CD4-positive, alpha-beta T cell (primary cell): ENCODE results near the gene CXCL1. TPM values are rescaled to one million over a fixed set of nuclear protein-coding genes. Genes with fewer than 3 reads are reported as not detected.

Experiments
- ATAC-seq: fragments of 200-7000 bp; cut with Tn5 transposase; one replicate; pipeline ENCODE4 v1.10.0; 2022; ENCODE audit warnings: mild to moderate bottlenecking; ENCODE audit not compliant: poor library complexity
- CTCF ChIA-PET: fragments of 350-600 bp; sonication (Branson Sonifier 250); formaldehyde crosslinking; loops from one replicate; lab custom pipeline; 2021; ENCODE audit warnings: antibody characterized with exemption, inconsistent platforms; lab: Charles Lee
- POLR2A ChIA-PET: fragments of 350-600 bp; sonication (Branson Sonifier 250); formaldehyde crosslinking; loops from one replicate; lab custom pipeline; 2021; ENCODE audit warnings: antibody characterized with exemption, inconsistent platforms; lab: Charles Lee
- DNase-seq, 14 experiments: peaks; one replicate each; pipeline ENCODE4 v3.0.0-alpha.2; 2013 to 2020; ENCODE audit warnings: mixed read lengths in 2 of 14
- H3K27ac ChIP-seq, 2 donors: one replicate each; pipeline versions ENCODE4 v1.5.1 to v1.7.0; 2013; ENCODE audit warnings: low read length in 2 of 2, low read depth in 1 of 2, mild to moderate bottlenecking in 1 of 2
- H3K27me3 ChIP-seq, 2 experiments: 1 replicate in 1 of 2; 2 replicates in 1 of 2; pipeline versions ENCODE4 v1.6.1 to v1.7.0; 2013; ENCODE audit warnings: low read length in 2 of 2, control low read depth in 1 of 2, mild to moderate bottlenecking in 1 of 2, moderate library complexity in 1 of 2; ENCODE audit not compliant: insufficient read depth in 2 of 2, control insufficient read depth in 1 of 2
- H3K36me3 ChIP-seq: one replicate; pipeline ENCODE4 v1.6.1; 2013; ENCODE audit warnings: low read length, control low read depth; ENCODE audit not compliant: insufficient read depth
- H3K4me1 ChIP-seq: one replicate; pipeline ENCODE4 v1.6.1; 2013; ENCODE audit warnings: low read length, control low read depth; ENCODE audit not compliant: insufficient read depth
- H3K4me3 ChIP-seq: one replicate; pipeline ENCODE4 v1.5.1; 2013; ENCODE audit warnings: mild to moderate bottlenecking, low read length, moderate library complexity
- H3K9me3 ChIP-seq, 2 experiments: 1 replicate in 1 of 2; 2 replicates in 1 of 2; pipeline versions ENCODE4 v1.6.1 to v1.7.0; 2013; ENCODE audit warnings: low read length in 2 of 2, mild to moderate bottlenecking in 2 of 2, control low read depth in 1 of 2, moderate library complexity in 1 of 2; ENCODE audit not compliant: control insufficient read depth in 1 of 2, insufficient read depth in 1 of 2
- H3K27ac Mint-ChIP-seq: one replicate; pipeline ENCODE4 v1.8.0; 2020; ENCODE audit warnings: mixed read lengths
- H3K27me3 Mint-ChIP-seq: one replicate; pipeline ENCODE4 v1.8.0; 2021; ENCODE audit warnings: mixed read lengths
- H3K36me3 Mint-ChIP-seq: one replicate; pipeline ENCODE4 v1.8.0; 2021; ENCODE audit warnings: low read depth, mixed read lengths
- H3K4me1 Mint-ChIP-seq: one replicate; pipeline ENCODE4 v1.8.0; 2021; ENCODE audit warnings: low read depth, mixed read lengths
- H3K4me3 Mint-ChIP-seq: one replicate; pipeline ENCODE4 v1.8.0; 2020; ENCODE audit warnings: mild to moderate bottlenecking, mixed read lengths
- H3K9me3 Mint-ChIP-seq: one replicate; pipeline ENCODE4 v1.8.0; 2020; ENCODE audit warnings: mixed read lengths
- intact Hi-C, 2 experiments: fragments of 100-400 bp; cut with DNase I in 1 of 2; cut with micrococcal nuclease in 1 of 2; formaldehyde crosslinking; loops; one replicate each; pipeline versions ENCODE4 v1.15.1 to v1.9.0; 2023 to 2025; cut with DNase I, micrococcal nuclease
- total RNA-seq, 174 experiments: library from RNA in 2 of 174; stranded (reverse) in 2 of 174; gene quantifications; one replicate each; pipeline ENCODE4 v1.2.3 and lab custom pipeline; 2021 to 2026
- TF ChIP-seq, protein P1 (sequence below): fragments of 200-600 bp; IDR thresholded peaks from one replicate; pipeline ENCODE4 v1.8.0; 2022; ENCODE audit warnings: antibody characterized with exemption, mild to moderate bottlenecking

The CXCL1 gene
- total RNA-seq, 2 experiments from 2014 or later: not detected

DNA sequence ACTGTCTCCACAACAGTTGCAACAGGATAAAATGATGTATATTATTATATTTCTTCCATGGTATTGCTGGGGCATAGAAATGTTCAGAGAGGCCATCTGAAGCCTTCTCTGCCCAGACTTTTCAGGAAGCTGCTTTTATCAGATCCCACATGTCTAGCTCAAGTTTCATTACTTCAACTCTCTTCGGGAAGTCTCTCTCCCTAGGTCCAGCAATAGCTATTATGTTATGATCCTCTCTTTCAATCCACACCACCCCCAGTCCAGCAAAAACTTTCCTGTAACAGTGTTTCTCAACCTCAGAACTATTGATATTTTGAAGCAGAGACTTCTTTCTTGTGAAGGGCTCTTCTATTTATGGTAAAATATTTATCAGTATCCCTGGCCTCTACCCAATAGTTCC, 44.9 kb downstream of the CXCL1 start:
- no peak overlapping the region for H3K27ac ChIP-seq
- ChIA-PET CTCF (no interaction called here), POLR2A (no interaction called here)
- Mint-ChIP-seq H3K27ac (no peak overlapping the region), H3K9me3 (peaks cover 3% of the 10 kb centered on the region), H3K4me3 (no peak overlapping the region), H3K27me3 (no peaks in the 10 kb centered on the region), H3K36me3 (no peaks in the 10 kb centered on the region), H3K4me1 (no peaks in the 10 kb centered on the region)
- no peak overlapping the region for H3K4me3 ChIP-seq
- no peaks in the 10 kb centered on the region for H3K27me3 ChIP-seq
- no peak for DNase-seq
- H3K36me3 ChIP-seq: no peaks in the 10 kb centered on the region
- TF ChIP-seq, protein P1, sequence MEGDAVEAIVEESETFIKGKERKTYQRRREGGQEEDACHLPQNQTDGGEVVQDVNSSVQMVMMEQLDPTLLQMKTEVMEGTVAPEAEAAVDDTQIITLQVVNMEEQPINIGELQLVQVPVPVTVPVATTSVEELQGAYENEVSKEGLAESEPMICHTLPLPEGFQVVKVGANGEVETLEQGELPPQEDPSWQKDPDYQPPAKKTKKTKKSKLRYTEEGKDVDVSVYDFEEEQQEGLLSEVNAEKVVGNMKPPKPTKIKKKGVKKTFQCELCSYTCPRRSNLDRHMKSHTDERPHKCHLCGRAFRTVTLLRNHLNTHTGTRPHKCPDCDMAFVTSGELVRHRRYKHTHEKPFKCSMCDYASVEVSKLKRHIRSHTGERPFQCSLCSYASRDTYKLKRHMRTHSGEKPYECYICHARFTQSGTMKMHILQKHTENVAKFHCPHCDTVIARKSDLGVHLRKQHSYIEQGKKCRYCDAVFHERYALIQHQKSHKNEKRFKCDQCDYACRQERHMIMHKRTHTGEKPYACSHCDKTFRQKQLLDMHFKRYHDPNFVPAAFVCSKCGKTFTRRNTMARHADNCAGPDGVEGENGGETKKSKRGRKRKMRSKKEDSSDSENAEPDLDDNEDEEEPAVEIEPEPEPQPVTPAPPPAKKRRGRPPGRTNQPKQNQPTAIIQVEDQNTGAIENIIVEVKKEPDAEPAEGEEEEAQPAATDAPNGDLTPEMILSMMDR: no peak
- no peak for ATAC-seq
- intact Hi-C loops: no loop called here
- H3K9me3 ChIP-seq: no peaks in the 10 kb centered on the region
- H3K4me1 ChIP-seq: no peaks in the 10 kb centered on the region

DNA sequence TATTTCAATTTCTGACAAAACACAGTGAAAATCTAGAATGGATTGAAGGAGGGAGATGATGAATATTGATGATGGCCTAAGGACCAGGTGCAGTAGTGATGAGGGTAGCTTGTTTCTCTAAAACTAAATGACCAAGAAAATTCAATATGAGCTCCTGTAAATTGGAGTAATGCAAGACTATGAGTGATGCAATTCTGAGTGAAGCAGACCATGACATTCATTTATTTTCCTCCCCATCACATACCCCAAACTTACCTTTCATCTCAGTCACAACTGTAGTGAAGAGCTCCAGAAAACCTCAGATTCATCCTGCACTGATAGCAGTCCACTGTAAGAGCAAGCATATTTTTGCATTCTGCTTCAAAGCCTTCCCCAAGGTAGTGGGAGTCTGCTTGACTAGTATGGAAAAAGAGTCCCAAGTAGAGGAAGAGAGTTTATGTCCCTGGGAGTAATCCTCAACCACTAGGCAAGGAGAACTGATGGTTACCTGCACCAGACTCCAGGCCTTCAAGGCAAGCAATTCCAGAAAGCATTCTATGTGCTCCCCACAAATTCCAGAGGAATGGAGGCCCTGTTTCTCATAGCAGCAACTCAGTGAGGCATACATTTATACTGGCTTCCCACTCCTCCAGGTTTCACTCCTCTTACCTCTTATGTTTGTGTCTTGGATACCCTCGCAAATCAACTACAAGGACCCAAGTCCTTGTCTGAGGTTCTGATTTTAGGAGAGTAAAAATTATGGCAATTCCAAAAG, 47.2 kb downstream of the CXCL1 start:
- ATAC-seq: no peak

DNA sequence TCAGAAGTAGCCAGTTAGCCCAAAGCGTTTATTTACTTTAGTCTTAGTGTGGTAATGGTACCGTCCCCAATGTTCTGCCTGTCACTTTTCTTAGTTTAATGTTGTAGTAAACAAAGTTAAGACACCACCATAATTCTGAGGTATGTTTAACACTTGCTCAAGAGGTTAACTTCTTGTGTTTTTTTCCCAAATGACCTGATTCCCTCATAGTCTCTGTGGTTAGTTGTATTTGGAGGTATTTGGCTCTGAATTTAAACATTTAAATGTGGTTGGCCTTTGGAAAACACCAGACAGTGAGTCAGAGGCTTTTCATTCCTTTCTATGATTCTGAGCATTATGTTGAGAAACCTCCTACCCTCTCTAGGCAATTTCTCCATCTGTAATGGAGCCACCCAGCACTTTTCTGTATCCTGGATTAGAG, 47.9 kb downstream of the CXCL1 start:
- Mint-ChIP-seq H3K27me3 (no peaks in the 10 kb centered on the region), H3K4me1 (no peaks in the 10 kb centered on the region), H3K9me3 (no peaks in the 10 kb centered on the region), H3K27ac (no peak overlapping the region), H3K36me3 (no peaks in the 10 kb centered on the region), H3K4me3 (no peak overlapping the region)
- Histone ChIP-seq H3K27me3 (no peaks in the 10 kb centered on the region), H3K4me3 (no peak overlapping the region), H3K36me3 (no peaks in the 10 kb centered on the region), H3K9me3 (no peaks in the 10 kb centered on the region), H3K4me1 (no peaks in the 10 kb centered on the region), H3K27ac (no peak overlapping the region)
- TF ChIP-seq, protein P1: no peak
- DNase-seq (no peak), ATAC-seq (no peak)
- intact Hi-C loops: no loop called here
- POLR2A ChIA-PET: no interaction called here
- CTCF ChIA-PET: no interaction called here

More for the DNA sequence above, 47.2 kb downstream of the CXCL1 start:
- Histone ChIP-seq H3K4me3 (no peak overlapping the region), H3K27ac (no peak overlapping the region), H3K4me1 (no peaks in the 10 kb centered on the region), H3K36me3 (no peaks in the 10 kb centered on the region), H3K9me3 (no peaks in the 10 kb centered on the region), H3K27me3 (no peaks in the 10 kb centered on the region)
- DNase-seq: no peak
- no peaks in the 10 kb centered on the region for H3K27me3 Mint-ChIP-seq
- H3K4me1 Mint-ChIP-seq: no peaks in the 10 kb centered on the region
- ChIA-PET CTCF (no interaction called here), POLR2A (no interaction called here)
- no peaks in the 10 kb centered on the region for H3K9me3 Mint-ChIP-seq
- TF ChIP-seq, protein P1: no peak
- H3K36me3 Mint-ChIP-seq: no peaks in the 10 kb centered on the region
- no peak overlapping the region for H3K27ac Mint-ChIP-seq
- intact Hi-C loops: no loop called here
- H3K4me3 Mint-ChIP-seq: no peak overlapping the region
